Neural progenitor cell (in vitro differentiated cells): Measurements from ENCODE around the gene SLC47A1.

Experiments used
- EZH2 ChIP-seq: fragments of 200-600 bp; sonication (generic); IDR thresholded peaks from 2 replicates; pipeline ENCODE4 v1.6.1; 2017; ENCODE audit warnings: antibody characterized with exemption, mild to moderate bottlenecking, moderate library complexity
- TF ChIP-seq, protein P1 (sequence below): fragments of 200-600 bp; sonication (generic); IDR thresholded peaks from 2 replicates; pipeline ENCODE4 v1.5.1; 2017; ENCODE audit warnings: antibody characterized with exemption, mild to moderate bottlenecking

DNA sequence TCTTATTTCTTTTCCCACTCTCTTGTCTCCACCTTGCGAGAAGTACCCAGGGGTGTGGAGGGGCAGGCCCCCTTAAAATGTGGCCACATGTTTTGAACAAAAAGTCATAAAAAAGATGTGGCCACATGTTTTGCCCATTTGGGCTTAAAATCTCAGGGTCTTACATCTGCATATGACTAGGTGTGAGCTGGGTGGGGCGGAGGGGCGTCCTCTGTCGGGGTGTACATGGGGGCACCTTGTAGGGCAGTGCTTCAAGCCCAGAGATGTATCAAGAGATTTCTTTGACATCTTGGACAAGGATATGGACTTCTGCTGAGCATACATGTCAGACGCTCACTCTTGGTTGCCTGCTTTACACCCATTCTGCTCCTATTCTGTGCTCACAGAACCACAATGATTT lies 13.0 kb upstream of the SLC47A1 start:
- TF ChIP-seq, protein P1, sequence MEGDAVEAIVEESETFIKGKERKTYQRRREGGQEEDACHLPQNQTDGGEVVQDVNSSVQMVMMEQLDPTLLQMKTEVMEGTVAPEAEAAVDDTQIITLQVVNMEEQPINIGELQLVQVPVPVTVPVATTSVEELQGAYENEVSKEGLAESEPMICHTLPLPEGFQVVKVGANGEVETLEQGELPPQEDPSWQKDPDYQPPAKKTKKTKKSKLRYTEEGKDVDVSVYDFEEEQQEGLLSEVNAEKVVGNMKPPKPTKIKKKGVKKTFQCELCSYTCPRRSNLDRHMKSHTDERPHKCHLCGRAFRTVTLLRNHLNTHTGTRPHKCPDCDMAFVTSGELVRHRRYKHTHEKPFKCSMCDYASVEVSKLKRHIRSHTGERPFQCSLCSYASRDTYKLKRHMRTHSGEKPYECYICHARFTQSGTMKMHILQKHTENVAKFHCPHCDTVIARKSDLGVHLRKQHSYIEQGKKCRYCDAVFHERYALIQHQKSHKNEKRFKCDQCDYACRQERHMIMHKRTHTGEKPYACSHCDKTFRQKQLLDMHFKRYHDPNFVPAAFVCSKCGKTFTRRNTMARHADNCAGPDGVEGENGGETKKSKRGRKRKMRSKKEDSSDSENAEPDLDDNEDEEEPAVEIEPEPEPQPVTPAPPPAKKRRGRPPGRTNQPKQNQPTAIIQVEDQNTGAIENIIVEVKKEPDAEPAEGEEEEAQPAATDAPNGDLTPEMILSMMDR: no peak
- TF ChIP-seq EZH2: no peak
